Testis (tissue), 3 donors: ENCODE measurements around the gene ZNF334. TPM values are rescaled to one million over a fixed set of nuclear protein-coding genes. Genes with fewer than 3 reads are reported as not detected.

Experiments used
- DNase-seq: peaks from one replicate; pipeline ENCODE4 v3.0.0-alpha.2; 2019
- H3K27ac ChIP-seq, 2 donors: fragments of 200-600 bp; sonication (generic); one replicate each; pipeline ENCODE4 v1.5.1; 2019
- H3K27me3 ChIP-seq: fragments of 200-600 bp; sonication (generic); one replicate; pipeline ENCODE4 v1.5.1; 2019
- H3K36me3 ChIP-seq: fragments of 200-600 bp; sonication (generic); one replicate; pipeline ENCODE4 v1.5.1; 2017; ENCODE audit warnings: low read depth; ENCODE audit errors: missing control alignments
- H3K4me1 ChIP-seq: fragments of 200-600 bp; sonication (generic); one replicate; pipeline ENCODE4 v1.5.1; 2019
- H3K4me3 ChIP-seq, 2 donors: fragments of 200-600 bp; sonication (generic); one replicate each; pipeline ENCODE4 v1.5.1; 2017 to 2019
- H3K9me3 ChIP-seq: fragments of 200-600 bp; sonication (generic); one replicate; pipeline ENCODE4 v1.5.1; 2017
- CTCF ChIP-seq, 3 experiments: fragments of 450-650 bp in 2 of 3; fragments of 200-600 bp in 1 of 3; sonication (generic) in 1 of 3; IDR thresholded peaks; one replicate each; pipeline ENCODE4 v1.5.1; 2016 to 2019; ENCODE audit warnings: antibody characterized with exemption in 3 of 3, mild to moderate bottlenecking in 2 of 3, moderate library complexity in 1 of 3
- POLR2A ChIP-seq: fragments of 450-650 bp; IDR thresholded peaks from one replicate; pipeline ENCODE4 v1.6.1; 2017; ENCODE audit warnings: antibody characterized with exemption, mild to moderate bottlenecking, moderate library complexity
- WGBS, 2 donors: methylation state at CpG; one replicate each; pipeline ENCODE4 v1.1.5; 2018; 5-methylcytosine and 5-hydroxymethylcytosine counted together
- intact Hi-C: fragments of 100-400 bp; cut with DNase I; formaldehyde crosslinking; loops from one replicate; pipeline ENCODE4 v1.15.1; 2023; ENCODE audit warnings: low total_unique reads
- polyA plus RNA-seq: library from polyadenylated mRNA; stranded (reverse); fragments of 350-450 nt; fragmentation: Illumina TruSeq; extraction: RNeasy Lipid Tissue Mini Kit (QIAGEN cat#74804); gene quantifications from one replicate; pipeline ENCODE4 v1.2.3, GENCODE V29; 2014; ENCODE audit warnings: low read depth, low replicate concordance; ENCODE audit not compliant: insufficient read depth
- total RNA-seq, 2 donors: library from RNA; depleted of rRNA; stranded (reverse); fragments of >200 nt; gene quantifications; one replicate each; pipeline ENCODE4 v1.2.3, GENCODE V29; 2016

Gene ZNF334
- total and polyA plus RNA-seq, 3 donors from 2014 or later = 6.0 to 33.7 (median 26.8) TPM

GRCh38 chr20:46523696-46524328 lies 10.5 kb upstream of the ZNF334 start:
- intact Hi-C loops = no loop called here
- H3K27me3 ChIP-seq = no peaks in the 10 kb centered on the region
- WGBS, 2 donors = 52 to 60% methylated on average over 2 of the region's 2 CpGs

GRCh38 chr20:46523108-46523507 lies 9.7 kb upstream of the ZNF334 start:
- no peaks in the 10 kb centered on the region for H3K27me3 ChIP-seq
- WGBS, 2 donors = 65% methylated on average over 5 of the region's 5 CpGs
- no peak for DNase-seq
- no peaks in the 10 kb centered on the region for H3K4me1 ChIP-seq
- H3K27ac ChIP-seq = no peak overlapping the region
- no peak overlapping the region for H3K4me3 ChIP-seq
- H3K36me3 ChIP-seq = no peaks in the 10 kb centered on the region
- TF ChIP-seq CTCF (IDR thresholded peaks at IDR 0.05) (no peak), POLR2A (no peak)
- intact Hi-C loops = no loop called here
- H3K9me3 ChIP-seq = no peaks in the 10 kb centered on the region

More at GRCh38 chr20:46523696-46524328, 10.5 kb upstream of the ZNF334 start:
- TF ChIP-seq CTCF (IDR thresholded peaks at IDR 0.05) (no peak), POLR2A (no peak)
- no peak for DNase-seq
- H3K4me3 ChIP-seq = no peak overlapping the region
- H3K36me3 ChIP-seq = no peaks in the 10 kb centered on the region
- no peaks in the 10 kb centered on the region for H3K4me1 ChIP-seq
- no peaks in the 10 kb centered on the region for H3K9me3 ChIP-seq
- no peak overlapping the region for H3K27ac ChIP-seq

- H3K9me3 ChIP-seq = no peaks in the 10 kb centered on the region
- no peak overlapping the region for H3K4me3 ChIP-seq
- H3K27ac ChIP-seq = no peak overlapping the region
- intact Hi-C loops = no loop called here
- no peaks in the 10 kb centered on the region for H3K27me3 ChIP-seq
- H3K36me3 ChIP-seq = no peaks in the 10 kb centered on the region
- H3K4me1 ChIP-seq = no peaks in the 10 kb centered on the region
- no peak for TF ChIP-seq POLR2A
- peak; percentile 35 to 63 (median 58) for TF ChIP-seq CTCF (IDR thresholded peaks at IDR 0.05)
- DNase-seq = peak; percentile 76
- WGBS, 2 donors = 39 to 44% methylated on average over 4 of the region's 4 CpGs
These were observed 7.7 kb upstream of the ZNF334 start for GRCh38 chr20:46520976-46521579.

GRCh38 chr20:46520540-46520939 lies 7.2 kb upstream of the ZNF334 start:
- 90 to 93% methylated on average over 4 of the region's 4 CpGs for WGBS, 2 donors
- H3K27ac ChIP-seq = no peak overlapping the region
- H3K27me3 ChIP-seq = no peaks in the 10 kb centered on the region
- no peaks in the 10 kb centered on the region for H3K36me3 ChIP-seq
- no peak for DNase-seq
- intact Hi-C loops = no loop called here
- H3K4me1 ChIP-seq = no peaks in the 10 kb centered on the region
- no peaks in the 10 kb centered on the region for H3K9me3 ChIP-seq
- no peak overlapping the region for H3K4me3 ChIP-seq
- TF ChIP-seq POLR2A = no peak
- TF ChIP-seq CTCF (IDR thresholded peaks at IDR 0.05) = no peak
